AG04449 (cell line): ENCODE measurements around the gene CAP2.

Experiments
- CTCF ChIA-PET: fragments of 350-600 bp; formaldehyde crosslinking; extraction: SDS; loops from one replicate; lab custom pipeline; 2021; ENCODE audit warnings: antibody characterized with exemption; lab: Yijun Ruan, JAX
- POLR2A ChIA-PET: fragments of 400-600, 350-600 bp; formaldehyde crosslinking; extraction: SDS; loops from one replicate; lab custom pipeline; 2020; ENCODE audit warnings: antibody characterized with exemption, inconsistent platforms; lab: Yijun Ruan, JAX
- DNase-seq: peaks from one replicate; pipeline ENCODE4 v3.0.0-alpha.2; 2010; ENCODE audit warnings: low read depth, low spot score
- H3K4me3 ChIP-seq: 2 replicates; pipeline ENCODE4 v1.5.1; 2011; ENCODE audit warnings: low read depth, mild to moderate bottlenecking, control low read depth, low read length
- CTCF ChIP-seq: IDR thresholded peaks from one replicate; pipeline ENCODE4 v1.5.1; 2011; ENCODE audit warnings: mild to moderate bottlenecking, moderate library complexity, low read length, control low read depth, inconsistent platforms; ENCODE audit not compliant: insufficient read depth; ENCODE audit errors: missing control alignments

CAP2 gene

GRCh38 chr6:17588011-17588410 is 194.6 kb downstream of the CAP2 start:
- ChIA-PET POLR2A (no interaction called here), CTCF (interaction anchor here (1.1 to 2.8 kb wide), 4 partner anchors 216 to 435 kb away, joined by 3 to 11 read pairs (median 4); no protein-coding TSS in a partner anchor)
- H3K4me3 ChIP-seq, result no peak overlapping the region
- TF ChIP-seq CTCF, result no peak
- no peak for DNase-seq

- TF ChIP-seq CTCF, result peak; percentile 8
- POLR2A ChIA-PET, result no interaction called here
Observed at GRCh38 chr6:17589406-17590096, 196.2 kb downstream of the CAP2 start.

GRCh38 chr6:17591287-17591686 is 197.9 kb downstream of the CAP2 start:
- POLR2A ChIA-PET, result no interaction called here
- no peak for DNase-seq
- H3K4me3 ChIP-seq, result no peak overlapping the region
- CTCF ChIA-PET, result interaction anchor here (1.3 kb wide), 1 partner anchor 435 kb away, joined by 5 read pairs; no protein-coding TSS in a partner anchor
- no peak for TF ChIP-seq CTCF

More at GRCh38 chr6:17589406-17590096, 196.2 kb downstream of the CAP2 start:
- no peak for DNase-seq
- no peak overlapping the region for H3K4me3 ChIP-seq
- CTCF ChIA-PET, result interaction anchor here (0.9 to 2.8 kb wide), 7 partner anchors 9 to 434 kb away, joined by 3 to 20 read pairs (median 5); partner anchors contain the start of gene FAM8A1

- no peak for DNase-seq
- POLR2A ChIA-PET, result no interaction called here
- CTCF ChIA-PET, result interaction anchor here (1.6 kb wide), 1 partner anchor 211 kb away, joined by 4 read pairs; no protein-coding TSS in a partner anchor
- TF ChIP-seq CTCF, result no peak
- H3K4me3 ChIP-seq, result no peak overlapping the region
Observed at GRCh38 chr6:17593246-17593645, 199.9 kb downstream of the CAP2 start.

- ChIA-PET CTCF (interaction anchor here (0.8 to 0.9 kb wide), 2 partner anchors 10 to 12 kb away, joined by 3 to 4 read pairs; no protein-coding TSS in a partner anchor), POLR2A (no interaction called here)
- no peak overlapping the region for H3K4me3 ChIP-seq
Observed at GRCh38 chr6:17596085-17596484, 202.7 kb downstream of the CAP2 start.

More at GRCh38 chr6:17596085-17596484, 202.7 kb downstream of the CAP2 start:
- TF ChIP-seq CTCF, result no peak
- DNase-seq, result no peak
